GM06990 (cell line): Measurements from ENCODE around the gene MAP1B.

Experiments used
- DNase-seq: peaks from one replicate; pipeline ENCODE4 v3.0.0-alpha.2; 2011; ENCODE audit not compliant: insufficient read length; ENCODE audit errors: extremely low read depth
- H3K27me3 ChIP-seq: replicated peaks from 2 replicates; pipeline ENCODE4 v1.6.0; 2011; ENCODE audit warnings: low read length; ENCODE audit not compliant: control insufficient read depth, insufficient read depth
- H3K36me3 ChIP-seq: 2 replicates; pipeline ENCODE4 v1.5.1; 2011; ENCODE audit warnings: low read length; ENCODE audit not compliant: control insufficient read depth, insufficient read depth
- H3K4me3 ChIP-seq: replicated peaks from 2 replicates; pipeline ENCODE4 v1.5.1; 2011; ENCODE audit warnings: low read depth, mild to moderate bottlenecking, control low read depth, low read length
- CTCF ChIP-seq: IDR thresholded peaks from 2 replicates; pipeline ENCODE4 v1.5.1; 2011; ENCODE audit warnings: low read length, control low read depth, mild to moderate bottlenecking, inconsistent platforms; ENCODE audit not compliant: insufficient read depth, poor library complexity, severe bottlenecking

MAP1B gene

GRCh38 chr5:72212171-72212570 is 104.9 kb downstream of the MAP1B start:
- Histone ChIP-seq H3K4me3 (no peak overlapping the region), H3K36me3 (peaks cover 2% of the 10 kb centered on the region), H3K27me3 (no peaks in the 10 kb centered on the region)
- no peak for TF ChIP-seq CTCF
- DNase-seq = no peak

- DNase-seq = no peak
- TF ChIP-seq CTCF = no peak
These were observed 106.2 kb downstream of the MAP1B start for GRCh38 chr5:72213482-72213881.

GRCh38 chr5:72214168-72214567 is 106.9 kb downstream of the MAP1B start:
- TF ChIP-seq CTCF = no peak
- H3K4me3 ChIP-seq = no peak overlapping the region
- H3K27me3 ChIP-seq = no peaks in the 10 kb centered on the region
- no peak for DNase-seq
- peaks cover 8% of the 10 kb centered on the region for H3K36me3 ChIP-seq

More at GRCh38 chr5:72213482-72213881, 106.2 kb downstream of the MAP1B start:
- Histone ChIP-seq H3K27me3 (no peaks in the 10 kb centered on the region), H3K36me3 (peaks cover 7% of the 10 kb centered on the region), H3K4me3 (no peak overlapping the region)

GRCh38 chr5:72216756-72217155 is 109.5 kb downstream of the MAP1B start:
- H3K4me3 ChIP-seq = no peak overlapping the region
- no peaks in the 10 kb centered on the region for H3K27me3 ChIP-seq
- DNase-seq = no peak
- peaks cover 19% of the 10 kb centered on the region for H3K36me3 ChIP-seq
- no peak for TF ChIP-seq CTCF

- no peak overlapping the region for H3K4me3 ChIP-seq
- TF ChIP-seq CTCF = no peak
- peaks cover 33% of the 10 kb centered on the region for H3K36me3 ChIP-seq
- no peaks in the 10 kb centered on the region for H3K27me3 ChIP-seq
- DNase-seq = no peak
These were observed 113.8 kb downstream of the MAP1B start for GRCh38 chr5:72221099-72221498.

GRCh38 chr5:72221541-72221940 is 114.3 kb downstream of the MAP1B start:
- Histone ChIP-seq H3K4me3 (no peak overlapping the region), H3K36me3 (peaks cover 33% of the 10 kb centered on the region), H3K27me3 (no peaks in the 10 kb centered on the region)
- no peak for TF ChIP-seq CTCF
- no peak for DNase-seq
